HG02852 (cell line): ENCODE measurements around the gene TCEAL4.
"Not testable (repeated sequence)": the region's sequence is repeated elsewhere in the genome, so short reads cannot be mapped to it uniquely, and the experiment has no call there.

ENCODE experiments used
- ATAC-seq: cut with Tn5 transposase; IDR thresholded peaks from one replicate; pipeline ENCODE4 v1.9.1; 2021; ENCODE audit warnings: mild to moderate bottlenecking, moderate library complexity; ENCODE audit not compliant: unreplicated experiment

Gene TCEAL4

DNA sequence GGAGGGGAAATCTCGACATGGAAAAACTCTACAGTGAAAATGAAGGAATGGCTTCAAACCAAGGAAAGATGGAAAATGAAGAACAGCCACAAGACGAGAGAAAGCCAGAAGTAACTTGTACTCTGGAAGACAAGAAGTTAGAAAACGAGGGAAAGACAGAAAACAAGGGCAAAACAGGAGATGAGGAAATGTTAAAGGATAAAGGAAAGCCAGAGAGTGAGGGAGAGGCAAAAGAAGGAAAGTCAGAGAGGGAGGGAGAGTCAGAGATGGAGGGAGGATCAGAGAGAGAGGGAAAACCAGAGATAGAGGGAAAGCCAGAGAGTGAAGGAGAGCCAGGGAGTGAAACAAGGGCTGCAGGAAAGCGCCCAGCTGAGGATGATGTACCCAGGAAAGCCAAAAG lies 1.3 kb downstream of the TCEAL4 start:
- ATAC-seq = no peak

DNA sequence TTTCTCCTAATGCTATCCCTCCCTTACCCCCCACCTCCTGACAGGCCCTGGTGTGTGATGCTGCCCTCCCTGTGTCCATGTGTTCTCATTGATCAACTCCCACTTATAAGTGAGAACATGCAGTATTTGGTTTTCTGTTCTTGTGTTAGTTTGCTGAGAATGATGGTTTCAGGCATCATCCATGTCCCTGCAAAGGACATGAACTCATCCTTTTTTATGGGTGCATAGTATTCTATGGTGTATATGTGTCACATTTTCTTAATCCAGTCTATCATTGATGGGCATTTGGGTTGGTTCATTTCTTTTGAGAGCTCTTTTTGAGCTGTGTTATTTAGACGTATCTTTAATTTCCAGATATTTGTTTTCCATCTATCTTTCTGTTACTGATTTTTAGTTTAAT lies 7.0 kb downstream of the TCEAL4 start:
- not testable (repeated sequence) for ATAC-seq

DNA sequence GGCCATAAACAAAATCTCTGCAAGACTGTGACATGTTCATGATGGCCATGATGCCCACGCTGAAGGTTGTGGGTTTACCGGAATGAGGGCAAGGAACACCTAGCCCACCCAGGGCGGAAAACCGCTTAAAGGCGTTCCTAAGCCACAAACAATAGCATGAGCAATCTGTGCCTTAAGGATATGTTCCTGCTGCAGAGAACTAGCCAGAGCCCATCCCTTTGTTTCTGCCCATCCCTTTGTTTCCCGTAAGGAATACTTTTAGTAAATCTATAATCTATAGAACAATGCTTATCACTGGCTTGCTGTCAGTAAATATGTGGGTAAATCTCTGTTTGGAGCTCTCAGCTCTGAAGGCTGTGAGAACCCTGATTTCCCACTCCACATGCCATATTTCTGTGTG lies 9.9 kb downstream of the TCEAL4 start:
- ATAC-seq = not testable (repeated sequence)

DNA sequence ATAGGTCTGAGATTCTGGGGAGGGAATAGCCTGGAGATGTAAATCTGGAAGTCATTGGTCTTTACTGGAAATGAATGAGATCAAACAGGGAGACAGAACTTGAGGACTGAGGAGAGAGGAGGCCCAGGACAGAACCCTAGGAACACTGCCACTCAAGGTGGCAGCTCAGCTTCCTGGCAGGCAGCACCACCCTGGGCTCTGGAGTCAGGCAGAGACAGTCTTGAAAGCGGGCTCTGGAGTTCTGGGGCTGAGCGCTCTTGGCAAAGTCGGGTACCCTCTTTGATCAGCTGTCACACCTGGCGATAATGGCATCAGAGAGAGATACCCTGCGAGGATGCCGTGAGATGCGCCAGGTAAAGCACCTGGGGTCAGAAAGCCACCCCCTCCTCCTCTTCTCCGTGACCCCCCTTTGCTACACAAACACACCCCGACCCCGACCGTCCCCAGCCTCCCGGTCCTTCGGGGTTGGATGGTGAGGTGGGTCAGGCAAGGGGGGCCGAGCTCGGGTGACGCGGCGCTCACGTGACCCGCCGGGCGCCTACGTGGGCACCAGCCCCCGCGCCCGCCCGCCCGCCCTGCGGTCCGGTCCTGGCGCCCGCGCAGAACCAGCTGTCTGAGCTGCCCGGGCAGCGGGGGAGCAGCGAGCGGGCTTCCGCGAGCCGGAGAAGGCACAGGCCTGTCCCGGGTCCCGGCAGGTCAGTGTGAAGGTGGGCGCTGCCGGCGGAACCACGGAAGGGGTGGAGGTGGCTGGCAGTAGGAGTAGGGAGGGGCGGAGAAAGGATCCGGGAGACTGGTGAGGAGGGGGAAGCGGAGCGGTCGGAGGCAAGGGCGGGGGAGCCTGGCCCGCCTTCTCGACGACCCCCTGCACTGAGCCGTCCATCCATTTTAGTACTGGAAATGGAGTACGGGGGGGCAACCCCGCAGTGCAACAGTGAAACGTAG lies 22.3 kb downstream of the TCEAL4 start, which contains the start of gene TCEAL3:
TCEAL3 (plus strand) TSS at position 600 of the 942 bp plus-strand sequence. CDS start 1,102 bp downstream, outside the sequence.
- peak; percentile 76 for ATAC-seq

DNA sequence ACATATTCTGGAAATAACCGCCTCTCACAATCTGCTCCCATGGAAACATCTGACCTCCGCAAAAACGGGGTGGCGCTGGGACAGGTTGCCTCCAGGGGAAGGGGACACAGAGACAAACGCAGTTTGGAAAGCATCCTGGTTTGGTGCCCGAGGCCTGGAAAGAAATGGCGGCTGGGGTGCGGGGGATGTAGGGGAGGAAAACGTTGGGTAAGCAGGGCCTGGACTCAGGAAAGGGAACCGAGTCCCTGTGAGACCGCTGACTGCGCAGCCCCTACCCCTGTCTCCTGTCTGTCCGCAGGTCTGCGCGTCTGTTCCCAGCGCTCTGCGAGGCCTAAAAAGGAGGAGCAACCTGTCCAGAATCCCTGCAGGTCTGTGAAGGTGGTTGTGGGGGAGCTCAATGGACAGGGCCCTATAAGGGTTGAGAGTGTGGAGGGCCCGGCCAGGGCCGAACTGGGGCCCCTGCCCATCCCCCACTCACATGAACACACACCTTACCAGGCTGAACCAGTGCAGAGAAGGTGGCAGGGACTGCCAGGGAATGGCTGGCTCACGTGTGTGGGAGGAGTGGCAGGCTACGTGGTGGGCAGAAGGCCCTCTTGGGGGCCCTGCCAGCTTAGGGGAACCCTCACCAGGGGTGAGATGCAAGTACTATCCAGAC lies 23.1 kb downstream of the TCEAL4 start:
- peak; percentile 28 for ATAC-seq

DNA sequence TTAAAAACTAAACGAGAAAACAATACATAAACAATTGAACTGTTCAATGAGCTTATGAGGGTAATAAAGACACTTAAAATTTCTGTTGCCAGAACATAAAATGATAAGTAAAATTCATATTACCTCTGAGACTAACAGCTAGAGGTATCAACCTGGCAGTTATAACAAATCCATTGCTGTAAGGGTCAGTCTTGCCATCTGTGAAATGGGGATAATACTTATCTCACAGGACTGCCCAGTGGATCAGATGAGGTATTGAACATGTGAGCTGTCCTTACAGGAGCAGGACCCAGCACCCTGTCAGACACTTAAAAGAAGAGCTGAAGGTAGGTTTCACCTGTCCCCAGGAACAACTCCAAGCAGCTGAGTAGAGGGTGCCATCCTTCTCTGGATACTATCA lies 25.0 kb downstream of the TCEAL4 start:
- no peak for ATAC-seq

DNA sequence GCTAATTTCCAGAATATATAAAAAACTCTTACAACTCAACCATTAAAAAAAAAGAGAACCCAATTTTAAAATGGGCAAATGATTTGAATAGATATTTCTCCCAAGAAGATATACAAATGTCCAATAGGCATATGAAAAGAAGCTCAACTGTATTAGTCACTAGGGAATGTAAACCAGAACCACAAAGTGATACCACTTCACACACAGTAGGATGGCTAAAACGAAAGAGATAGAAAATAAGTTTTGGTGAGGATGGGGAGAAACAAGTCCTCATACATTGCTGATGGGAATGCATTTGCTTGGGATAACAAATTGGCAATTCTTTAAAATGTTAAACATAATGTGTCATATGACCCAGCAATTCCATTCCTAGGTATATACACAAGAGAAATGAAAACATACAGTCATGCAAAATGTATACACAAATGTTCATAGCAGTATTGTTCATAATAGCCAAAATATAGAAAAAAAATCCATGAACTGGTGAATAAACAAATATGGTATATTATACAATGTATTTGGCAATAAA lies 28.1 kb downstream of the TCEAL4 start:
- no peak for ATAC-seq

DNA sequence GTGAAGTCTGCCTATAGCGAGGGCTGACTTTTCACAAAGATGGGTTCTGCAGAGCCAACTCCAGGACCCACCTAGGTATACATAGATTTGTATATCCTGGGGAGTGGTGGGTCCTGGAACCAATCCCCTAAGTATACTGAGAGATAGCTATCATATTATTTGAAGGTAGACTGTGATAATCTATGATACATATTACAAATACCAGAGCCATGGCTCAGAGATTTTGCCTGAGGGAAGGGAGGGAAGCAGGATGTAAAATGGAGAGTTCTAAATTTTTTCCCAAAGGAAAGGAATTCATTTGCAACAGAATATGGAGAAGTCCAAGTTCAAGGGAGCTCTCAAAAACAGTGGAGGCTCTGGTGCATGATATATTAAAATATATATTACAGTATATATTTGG lies 29.7 kb downstream of the TCEAL4 start:
- ATAC-seq = no peak

DNA sequence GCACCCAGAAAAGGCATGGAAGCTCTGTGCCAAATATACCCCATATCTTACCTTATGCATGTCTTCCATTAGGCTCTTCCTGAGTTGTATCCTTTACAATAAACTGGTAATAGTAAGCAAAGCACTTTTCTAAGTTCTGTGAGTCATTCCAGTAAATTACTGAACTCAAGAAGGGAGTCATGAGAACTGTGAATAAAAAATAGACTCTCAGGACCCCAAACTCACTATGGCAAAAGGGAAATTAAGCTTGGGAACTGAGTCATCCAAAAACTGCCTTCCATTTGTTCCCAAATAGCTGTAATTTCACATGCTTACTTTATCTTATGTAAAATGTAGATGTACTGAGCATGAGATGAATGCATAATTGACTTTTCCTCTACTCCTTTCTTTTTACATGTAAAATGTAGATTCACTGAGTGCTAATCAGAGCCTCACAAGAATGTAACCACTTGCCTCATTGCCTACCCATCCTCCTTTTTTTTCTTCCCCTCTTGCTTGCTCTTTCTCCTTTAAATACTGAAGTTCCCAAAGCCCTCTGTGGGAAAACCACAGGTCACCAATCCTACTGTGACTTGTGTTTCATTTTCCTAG lies 30.6 kb downstream of the TCEAL4 start:
- no peak for ATAC-seq

DNA sequence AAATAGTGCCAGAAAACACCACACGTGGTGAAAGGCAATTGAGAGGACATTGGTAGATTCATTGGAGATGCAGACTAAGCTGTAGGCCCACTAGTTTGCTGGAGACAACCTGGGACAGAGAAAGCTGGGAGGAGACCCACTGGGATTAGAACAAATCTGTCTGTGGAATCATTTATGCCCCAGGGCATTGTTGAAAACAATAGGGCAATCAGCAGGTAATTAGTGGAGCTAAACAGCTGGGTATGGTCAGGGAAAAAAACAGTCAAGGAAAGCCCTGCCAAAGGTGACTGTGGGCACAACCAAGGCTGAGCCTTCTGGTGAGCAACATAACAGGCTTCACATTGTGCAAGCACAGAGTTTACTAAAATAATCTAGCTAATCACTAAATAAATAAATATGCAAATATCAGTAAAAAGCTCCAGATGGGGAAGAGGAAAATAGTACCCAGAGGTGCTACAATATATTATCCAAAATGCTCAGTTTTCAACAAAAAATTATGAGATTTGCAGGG lies 31.4 kb downstream of the TCEAL4 start:
- ATAC-seq = no peak

DNA sequence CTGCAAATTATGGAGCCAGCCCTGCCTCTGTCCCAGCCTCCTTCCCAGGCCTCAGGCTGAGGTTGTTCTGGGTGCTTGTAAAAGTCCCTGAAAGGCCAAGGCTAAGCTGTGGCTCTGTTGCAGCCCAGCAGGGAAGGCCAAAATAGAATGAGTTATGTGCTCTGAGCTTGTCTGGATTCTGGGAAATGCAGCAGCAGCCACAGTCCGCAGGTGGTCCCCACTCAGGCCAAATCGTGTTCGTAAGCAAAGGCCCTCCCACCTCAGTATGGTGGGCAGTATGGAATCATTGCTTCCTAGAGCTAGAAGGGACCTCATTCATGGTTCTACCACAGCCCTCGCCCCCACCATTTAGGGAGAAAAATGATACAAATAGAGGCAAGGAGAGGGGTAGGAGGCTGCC lies 38.8 kb downstream of the TCEAL4 start:
- ATAC-seq = no peak

DNA sequence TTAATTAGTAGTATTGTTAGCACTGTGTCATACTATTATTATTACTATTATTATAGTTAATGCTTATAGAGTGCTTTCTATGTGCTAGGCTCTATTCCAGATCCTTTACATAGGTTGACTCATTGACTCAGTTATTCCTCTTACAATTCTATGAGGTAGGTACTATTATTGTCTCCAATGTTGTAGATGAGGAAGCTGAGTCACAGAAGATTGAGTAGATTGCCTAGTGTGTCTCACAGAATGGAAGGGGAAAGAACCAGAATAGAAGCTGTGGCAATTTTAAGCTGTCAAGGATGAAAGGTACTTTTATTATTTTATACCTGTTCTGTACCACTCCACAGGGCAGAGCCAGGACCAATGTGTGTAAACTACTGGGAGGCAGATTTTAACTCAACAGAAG lies 41.5 kb downstream of the TCEAL4 start:
- ATAC-seq = no peak

DNA sequence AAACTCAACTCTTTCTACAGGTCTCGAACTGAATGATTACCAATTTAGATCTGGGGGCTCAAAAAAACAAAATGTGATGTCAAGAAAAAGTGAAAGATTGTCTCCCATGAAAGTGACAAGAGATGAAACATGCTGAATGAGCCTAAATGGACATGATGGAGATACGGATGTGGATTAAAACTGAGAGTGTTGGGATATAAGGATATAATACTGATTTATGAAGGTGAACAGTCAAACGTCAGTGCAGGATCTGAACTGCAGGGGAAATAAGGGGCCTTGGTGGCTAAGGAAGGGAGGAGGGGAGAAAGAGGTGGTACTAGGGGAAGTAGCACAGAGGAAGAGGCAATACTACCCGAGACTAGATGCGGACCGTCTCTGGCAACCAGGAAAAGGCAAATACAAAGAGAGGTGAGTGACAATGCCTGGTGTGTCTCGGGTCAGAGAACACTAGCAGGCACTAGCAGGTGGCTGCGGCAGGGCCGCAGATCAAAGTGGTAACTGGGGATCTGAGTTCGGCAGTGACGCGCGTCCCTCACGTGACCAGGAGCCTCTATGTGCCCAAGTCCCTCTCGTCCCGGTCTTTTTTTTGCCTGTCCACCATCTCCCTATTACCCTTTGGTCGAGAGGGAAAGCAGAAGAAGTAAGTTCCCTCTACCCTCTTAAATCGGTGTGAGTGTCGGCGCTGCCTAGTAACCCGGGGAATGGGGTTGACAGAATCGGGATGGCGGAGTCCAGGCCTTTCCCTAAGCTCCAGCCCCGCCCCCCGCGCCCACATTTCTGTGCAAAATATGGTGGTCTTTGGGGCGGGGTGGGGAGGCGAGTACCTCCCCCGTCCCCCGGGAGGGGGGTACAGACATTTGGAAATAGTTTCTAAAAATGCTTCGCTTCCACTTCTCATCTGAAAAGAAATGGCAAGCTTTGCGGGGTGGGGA lies 43.3 kb downstream of the TCEAL4 start, which contains the start of gene TCEAL1:
TCEAL1 (plus strand) TSS at position 590 of the 932 bp plus-strand sequence. CDS start 942 bp downstream, outside the sequence.
- ATAC-seq = peak; percentile 68

DNA sequence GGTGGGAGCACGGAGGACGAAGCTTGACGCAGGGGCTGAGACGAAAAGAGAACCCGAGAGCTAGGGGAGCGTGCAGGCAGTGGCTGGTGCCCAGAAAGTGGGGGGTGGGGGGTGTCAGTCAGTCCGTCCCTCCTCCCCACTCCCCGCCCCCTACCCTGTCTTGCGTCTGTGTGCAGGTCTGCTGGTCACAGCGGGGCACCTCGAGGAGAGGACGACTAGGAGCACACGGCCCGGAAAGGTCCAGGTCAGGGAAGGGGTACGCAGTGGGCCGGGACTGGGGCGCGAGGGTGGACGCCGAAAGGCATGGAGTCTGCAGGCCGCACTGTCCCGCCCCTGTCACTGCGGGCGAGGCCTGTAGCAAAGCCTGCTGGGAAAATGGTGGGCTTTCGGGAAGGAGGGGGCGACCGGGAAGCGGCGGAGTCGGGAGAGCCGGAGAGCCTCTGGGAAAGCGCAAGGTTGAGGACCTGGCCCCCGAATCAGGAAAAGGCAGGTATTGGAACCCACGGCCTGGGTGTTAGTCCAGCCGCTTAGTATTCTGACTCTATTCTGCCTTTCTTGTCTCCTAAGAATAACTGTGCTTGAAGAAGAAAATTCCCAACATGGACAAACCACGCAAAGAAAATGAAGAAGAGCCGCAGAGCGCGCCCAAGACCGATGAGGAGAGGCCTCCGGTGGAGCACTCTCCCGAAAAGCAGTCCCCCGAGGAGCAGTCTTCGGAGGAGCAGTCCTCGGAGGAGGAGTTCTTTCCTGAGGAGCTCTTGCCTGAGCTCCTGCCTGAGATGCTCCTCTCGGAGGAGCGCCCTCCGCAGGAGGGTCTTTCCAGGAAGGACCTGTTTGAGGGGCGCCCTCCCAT lies 44.2 kb downstream of the TCEAL4 start:
- ATAC-seq = peak; percentile 41

DNA sequence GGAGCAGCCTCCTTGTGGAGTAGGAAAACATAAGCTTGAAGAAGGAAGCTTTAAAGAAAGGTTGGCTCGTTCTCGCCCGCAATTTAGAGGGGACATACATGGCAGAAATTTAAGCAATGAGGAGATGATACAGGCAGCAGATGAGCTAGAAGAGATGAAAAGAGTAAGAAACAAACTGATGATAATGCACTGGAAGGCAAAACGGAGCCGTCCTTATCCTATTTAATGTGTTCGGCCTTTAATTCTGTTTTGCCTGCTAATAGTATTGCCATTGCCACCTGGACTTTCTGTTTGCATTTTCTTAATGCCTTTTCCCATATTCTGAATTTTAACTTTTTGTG lies 44.8 kb downstream of the TCEAL4 start:
- peak; percentile 2 for ATAC-seq

DNA sequence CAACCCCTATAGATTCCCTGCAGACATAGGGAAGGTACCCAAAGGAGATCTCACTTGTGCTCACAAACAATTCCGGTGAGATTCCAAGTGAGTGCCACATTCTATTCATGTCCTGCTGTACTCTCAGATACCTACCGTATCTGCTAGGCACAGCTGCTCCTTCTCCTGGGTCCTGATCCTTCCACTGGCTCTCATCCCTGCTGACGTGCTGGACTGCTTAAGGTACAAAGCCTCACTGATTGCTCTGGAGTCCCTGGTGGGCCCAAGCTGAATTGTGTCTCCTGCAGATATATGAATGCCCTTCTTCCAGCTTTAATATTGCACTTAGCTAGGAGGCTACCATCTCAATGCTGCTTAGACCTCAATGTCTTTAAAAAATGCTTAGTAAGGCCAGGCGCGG lies 45.8 kb downstream of the TCEAL4 start:
- ATAC-seq = no peak

DNA sequence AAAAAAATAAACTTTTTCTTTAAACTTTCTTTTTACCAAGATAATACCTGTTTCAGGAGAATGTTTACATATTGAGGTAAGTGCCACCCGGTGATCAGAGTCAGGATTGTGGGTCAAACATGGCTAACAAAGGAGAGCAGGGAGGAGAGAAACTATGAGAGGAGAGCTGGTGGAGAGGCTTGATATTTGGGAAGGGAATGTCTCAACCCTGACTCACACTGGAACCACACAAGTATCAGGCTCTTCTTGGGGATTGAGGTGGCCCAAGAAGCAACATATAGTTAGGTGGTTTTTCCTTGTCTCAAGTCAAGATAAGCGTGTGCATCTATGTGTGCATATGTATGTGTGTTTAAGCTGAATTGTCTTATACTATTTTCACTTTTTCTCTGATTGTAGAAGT lies 50.1 kb downstream of the TCEAL4 start:
- ATAC-seq = no peak
